Measurements from ENCODE around the gene HCN3. TPM values are rescaled to one million over a fixed set of nuclear protein-coding genes. Genes with fewer than 3 reads are reported as not detected.

The HCN3 gene
- total RNA-seq, 1 experiment from 2014 or later, result 11.3 TPM

DNA sequence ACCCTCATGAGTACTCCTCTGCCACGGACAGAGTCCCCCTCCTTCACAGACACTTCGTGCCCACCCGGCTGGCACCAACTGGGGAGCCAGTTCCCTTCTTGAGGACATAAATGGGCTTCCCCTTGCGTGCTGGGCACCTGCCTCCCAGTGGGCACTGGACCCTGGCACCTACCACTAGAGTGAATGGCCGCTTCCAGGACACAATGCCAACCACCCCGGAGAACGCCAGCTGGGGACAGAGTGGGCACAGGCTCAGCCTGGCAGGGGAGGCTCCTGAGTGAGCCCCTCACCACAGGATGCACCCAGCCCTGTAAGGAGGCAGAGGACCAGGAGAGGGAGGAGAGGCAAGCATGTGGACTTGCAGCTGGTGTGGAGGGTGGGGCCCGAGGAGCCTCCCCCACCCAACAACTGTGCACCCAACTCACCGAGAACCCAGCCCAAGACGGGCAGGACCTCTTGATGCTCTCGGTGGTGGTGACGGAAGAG lies 23.0 kb upstream of the HCN3 start:
- Histone ChIP-seq H3K36me3 (ENCODE audit: insufficient read depth, low read length, poor library complexity, severe bottlenecking) (peaks cover 14% of the 10 kb centered on the region), H3K9me3 (ENCODE audit: low read depth, low read length, poor library complexity, severe bottlenecking) (no peaks in the 10 kb centered on the region), H3K27me3 (replicated peaks; ENCODE audit: insufficient read depth, low read depth, low read length, poor library complexity) (no peaks in the 10 kb centered on the region), H3K4me1 (ENCODE audit: insufficient read depth, low read length, poor library complexity, severe bottlenecking) (peaks cover 26% of the 10 kb centered on the region), H3K4me3 (ENCODE audit: low read depth, low read length, poor library complexity, severe bottlenecking) (peak overlapping the region; percentile 83), H3K27ac (ENCODE audit: low read depth, low read length, poor library complexity, severe bottlenecking) (peak overlapping the region; percentile 82)
- BruUV-seq (replicated peaks), result no TSS peak
- intact Hi-C loops (cut with micrococcal nuclease; ENCODE audit: unreplicated experiment), result loop anchor here (10.0 kb wide), 1 partner anchor 251 kb away; no protein-coding TSS in a partner anchor
- DNase-seq (ENCODE audit: low spot score), result no peak
- ChIA-PET POLR2A (ENCODE audit: low non-redundant PET) (no interaction called here), CTCF (no interaction called here)
- TF ChIP-seq, protein P1, sequence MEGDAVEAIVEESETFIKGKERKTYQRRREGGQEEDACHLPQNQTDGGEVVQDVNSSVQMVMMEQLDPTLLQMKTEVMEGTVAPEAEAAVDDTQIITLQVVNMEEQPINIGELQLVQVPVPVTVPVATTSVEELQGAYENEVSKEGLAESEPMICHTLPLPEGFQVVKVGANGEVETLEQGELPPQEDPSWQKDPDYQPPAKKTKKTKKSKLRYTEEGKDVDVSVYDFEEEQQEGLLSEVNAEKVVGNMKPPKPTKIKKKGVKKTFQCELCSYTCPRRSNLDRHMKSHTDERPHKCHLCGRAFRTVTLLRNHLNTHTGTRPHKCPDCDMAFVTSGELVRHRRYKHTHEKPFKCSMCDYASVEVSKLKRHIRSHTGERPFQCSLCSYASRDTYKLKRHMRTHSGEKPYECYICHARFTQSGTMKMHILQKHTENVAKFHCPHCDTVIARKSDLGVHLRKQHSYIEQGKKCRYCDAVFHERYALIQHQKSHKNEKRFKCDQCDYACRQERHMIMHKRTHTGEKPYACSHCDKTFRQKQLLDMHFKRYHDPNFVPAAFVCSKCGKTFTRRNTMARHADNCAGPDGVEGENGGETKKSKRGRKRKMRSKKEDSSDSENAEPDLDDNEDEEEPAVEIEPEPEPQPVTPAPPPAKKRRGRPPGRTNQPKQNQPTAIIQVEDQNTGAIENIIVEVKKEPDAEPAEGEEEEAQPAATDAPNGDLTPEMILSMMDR (conservative IDR thresholded peaks at IDR 0.05; ENCODE audit: low read depth, low read length), result no peak
- TF ChIP-seq EZH2 (IDR thresholded peaks at IDR 0.05; ENCODE audit: borderline replicate concordance, low read depth, low read length, poor library complexity, severe bottlenecking), result no peak

DNA sequence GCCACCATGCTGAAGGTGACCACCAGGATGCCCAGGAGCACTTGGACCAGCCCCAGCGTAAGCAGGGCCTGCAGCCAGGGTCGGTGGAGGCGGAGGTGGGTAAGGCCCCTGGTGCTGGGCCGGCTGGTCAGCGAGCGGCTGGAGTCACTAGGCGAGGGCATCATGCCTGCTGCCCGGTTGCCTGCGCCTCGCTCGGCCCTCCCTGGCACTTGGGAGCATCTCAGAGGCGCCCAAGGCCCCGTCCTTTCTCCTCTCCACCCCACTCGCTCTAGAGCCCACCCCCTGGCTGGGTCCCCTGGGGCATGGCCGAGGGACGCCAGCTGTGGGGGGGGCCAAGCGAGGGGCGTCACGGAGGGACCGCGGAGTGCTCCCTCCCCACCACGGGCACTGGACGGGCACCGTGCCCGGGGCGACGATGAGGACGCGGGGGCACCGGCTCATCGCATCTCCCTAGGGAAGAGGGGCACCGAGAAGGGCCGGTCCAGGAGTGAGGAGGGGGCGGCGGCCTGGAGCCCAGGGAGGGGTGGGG lies 22.5 kb upstream of the HCN3 start:
- ChIA-PET POLR2A (ENCODE audit: low non-redundant PET) (no interaction called here), CTCF (interaction anchor here (0.6 kb wide), 1 partner anchor 394 kb away, joined by 6 read pairs; no protein-coding TSS in a partner anchor)
- Histone ChIP-seq H3K4me3 (ENCODE audit: low read depth, low read length, poor library complexity, severe bottlenecking) (peak overlapping the region; percentile 83), H3K4me1 (ENCODE audit: insufficient read depth, low read length, poor library complexity, severe bottlenecking) (peaks cover 26% of the 10 kb centered on the region), H3K27ac (ENCODE audit: low read depth, low read length, poor library complexity, severe bottlenecking) (peak overlapping the region; percentile 82), H3K36me3 (ENCODE audit: insufficient read depth, low read length, poor library complexity, severe bottlenecking) (peaks cover 19% of the 10 kb centered on the region), H3K27me3 (replicated peaks; ENCODE audit: insufficient read depth, low read depth, low read length, poor library complexity) (no peaks in the 10 kb centered on the region), H3K9me3 (ENCODE audit: low read depth, low read length, poor library complexity, severe bottlenecking) (no peaks in the 10 kb centered on the region)
- intact Hi-C loops (cut with micrococcal nuclease; ENCODE audit: unreplicated experiment), result loop anchor here (10.0 kb wide), 1 partner anchor 250 kb away; no protein-coding TSS in a partner anchor
- BruUV-seq (replicated peaks), result no TSS peak
- no peak for DNase-seq (ENCODE audit: low spot score)
- TF ChIP-seq, protein P1 (conservative IDR thresholded peaks at IDR 0.05; ENCODE audit: low read depth, low read length), result no peak
- TF ChIP-seq EZH2 (IDR thresholded peaks at IDR 0.05; ENCODE audit: borderline replicate concordance, low read depth, low read length, poor library complexity, severe bottlenecking), result no peak

DNA sequence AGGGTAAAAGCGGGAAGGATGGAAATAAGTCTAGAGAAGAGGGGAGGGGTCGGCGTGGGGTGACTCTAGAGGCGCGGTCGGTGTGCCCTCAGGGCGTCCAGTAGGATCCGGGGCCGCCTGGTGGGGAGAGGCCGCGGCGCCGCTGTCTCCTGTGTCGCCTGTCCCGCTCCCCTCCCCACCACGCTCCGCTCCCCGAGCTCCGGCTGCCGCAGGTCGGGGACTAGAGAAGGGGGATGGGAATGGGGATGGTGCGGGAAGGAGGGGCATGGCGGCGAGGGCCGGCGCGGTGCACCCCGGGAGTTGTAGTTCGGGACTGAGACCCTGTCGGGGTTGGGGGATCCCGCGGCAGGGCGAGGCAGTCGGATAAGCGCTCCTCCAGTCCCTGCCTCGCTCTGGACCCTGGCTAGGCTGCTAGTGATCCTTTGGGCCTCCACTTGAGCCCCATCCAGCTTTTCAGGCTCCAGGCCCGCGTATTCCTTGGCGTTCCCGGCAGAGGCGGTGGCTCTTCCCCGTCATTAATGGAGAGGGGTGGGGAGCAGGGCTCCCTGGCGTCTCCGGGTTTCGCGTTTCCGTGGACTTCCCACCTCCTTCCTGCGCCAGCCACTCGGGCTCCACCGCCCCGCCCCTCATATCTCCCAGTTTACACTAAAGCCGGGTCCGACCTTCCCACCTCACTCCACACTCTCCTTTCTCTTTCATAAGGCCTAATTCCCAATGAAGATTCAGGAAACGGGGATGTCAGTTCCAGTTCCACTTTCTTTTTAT lies 21.8 kb upstream of the HCN3 start, which contains the start of gene ENTREP3:
TSS of gene ENTREP3 (minus strand) at position 241 of the 765 bp plus-strand sequence. CDS start 606 bp downstream, outside the sequence.
- intact Hi-C loops (cut with micrococcal nuclease; ENCODE audit: unreplicated experiment), result loop anchor here (10.0 kb wide), 1 partner anchor 249 kb away; no protein-coding TSS in a partner anchor
- Histone ChIP-seq H3K36me3 (ENCODE audit: insufficient read depth, low read length, poor library complexity, severe bottlenecking) (peaks cover 24% of the 10 kb centered on the region), H3K9me3 (ENCODE audit: low read depth, low read length, poor library complexity, severe bottlenecking) (no peaks in the 10 kb centered on the region), H3K27ac (ENCODE audit: low read depth, low read length, poor library complexity, severe bottlenecking) (peak within 1 kb of the TSS; percentile 82), H3K4me1 (ENCODE audit: insufficient read depth, low read length, poor library complexity, severe bottlenecking) (peaks cover 21% of the 10 kb centered on the region), H3K27me3 (replicated peaks; ENCODE audit: insufficient read depth, low read depth, low read length, poor library complexity) (no peaks in the 10 kb centered on the region), H3K4me3 (ENCODE audit: low read depth, low read length, poor library complexity, severe bottlenecking) (peak within 1 kb of the TSS; percentile 83)
- ChIA-PET CTCF (interaction anchor here (0.6 kb wide), 2 partner anchors 12 to 394 kb away, joined by 3 to 6 read pairs; no protein-coding TSS in a partner anchor), POLR2A (ENCODE audit: low non-redundant PET) (no interaction called here)
- TF ChIP-seq, protein P1 (conservative IDR thresholded peaks at IDR 0.05; ENCODE audit: low read depth, low read length), result no peak
- TF ChIP-seq EZH2 (IDR thresholded peaks at IDR 0.05; ENCODE audit: borderline replicate concordance, low read depth, low read length, poor library complexity, severe bottlenecking), result no peak
- DNase-seq (ENCODE audit: low spot score), result peak; percentile 94
- BruUV-seq (replicated peaks), result no TSS peak
